ENCODE results near the gene CD3E.

The CD3E gene

GRCh38 chr11:118311518-118311917 lies 7.0 kb downstream of the CD3E start:
- Histone ChIP-seq H3K36me3 (ENCODE audit: control insufficient read depth in 4 of 4, insufficient read depth in 4 of 4, low read length in 3 of 4) (no peaks in the 10 kb centered on the region), H3K27me3 (replicated peaks in 2 of 5; ENCODE audit: control insufficient read depth in 4 of 5, insufficient read depth in 5 of 5, low read length in 4 of 5) (no peaks in the 10 kb centered on the region), H3K27ac (ENCODE audit: insufficient read depth in 1 of 2, low read depth in 1 of 2, low read length in 2 of 2, poor library complexity in 1 of 2, severe bottlenecking in 2 of 2) (no peak overlapping the region), H3K4me3 (ENCODE audit: control insufficient read depth in 1 of 7, extremely low read depth in 1 of 7, insufficient read depth in 4 of 7, low read depth in 2 of 7, low read length in 6 of 7) (no peak overlapping the region), H3K9me3 (ENCODE audit: control extremely low read depth in 1 of 5, control insufficient read depth in 4 of 5, insufficient read depth in 2 of 5, low read depth in 1 of 5, low read length in 4 of 5) (no peaks in the 10 kb centered on the region), H3K4me1 (ENCODE audit: control extremely low read depth in 1 of 4, control insufficient read depth in 4 of 4, insufficient read depth in 4 of 4, low read length in 3 of 4) (peaks cover 0 to 61% (median 22%) of the 10 kb centered on the region in 4 experiments)
- 71% methylated on average over 2 of the region's 4 CpGs for WGBS (ENCODE audit: insufficient coverage)
- DNase-seq = no peak
- POLR2A ChIA-PET = no interaction called here
- CTCF ChIA-PET = interaction anchor here (1.1 to 1.2 kb wide), 2 partner anchors 36 to 42 kb away, joined by 3 read pairs; no protein-coding TSS in a partner anchor

GRCh38 chr11:118312328-118312727 lies 7.8 kb downstream of the CD3E start:
- H3K36me3 ChIP-seq (ENCODE audit: control insufficient read depth in 4 of 4, insufficient read depth in 4 of 4, low read length in 3 of 4) = no peaks in the 10 kb centered on the region
- no peak overlapping the region for H3K27ac ChIP-seq (ENCODE audit: insufficient read depth in 1 of 2, low read depth in 1 of 2, low read length in 2 of 2, poor library complexity in 1 of 2, severe bottlenecking in 2 of 2)
- no peaks in the 10 kb centered on the region for H3K9me3 ChIP-seq (ENCODE audit: control extremely low read depth in 1 of 5, control insufficient read depth in 4 of 5, insufficient read depth in 2 of 5, low read depth in 1 of 5, low read length in 4 of 5)
- no peaks in the 10 kb centered on the region for H3K27me3 ChIP-seq (replicated peaks in 2 of 5; ENCODE audit: control insufficient read depth in 4 of 5, insufficient read depth in 5 of 5, low read length in 4 of 5)
- 100% methylated on average over 2 of the region's 2 CpGs for WGBS (ENCODE audit: insufficient coverage)
- DNase-seq = no peak
- H3K4me1 ChIP-seq (ENCODE audit: control extremely low read depth in 1 of 4, control insufficient read depth in 4 of 4, insufficient read depth in 4 of 4, low read length in 3 of 4) = peaks cover 5 to 61% (median 27%) of the 10 kb centered on the region in 4 experiments
- no peak overlapping the region for H3K4me3 ChIP-seq (ENCODE audit: control insufficient read depth in 1 of 7, extremely low read depth in 1 of 7, insufficient read depth in 4 of 7, low read depth in 2 of 7, low read length in 6 of 7)
- POLR2A ChIA-PET = no interaction called here
- CTCF ChIA-PET = interaction anchor here (0.6 to 1.2 kb wide), 3 partner anchors 35 to 1318 kb away, joined by 3 to 4 read pairs (median 3); no protein-coding TSS in a partner anchor

- Histone ChIP-seq H3K36me3 (ENCODE audit: control insufficient read depth in 4 of 4, insufficient read depth in 4 of 4, low read length in 3 of 4) (no peaks in the 10 kb centered on the region), H3K4me1 (ENCODE audit: control extremely low read depth in 1 of 4, control insufficient read depth in 4 of 4, insufficient read depth in 4 of 4, low read length in 3 of 4) (peaks cover 7 to 66% (median 31%) of the 10 kb centered on the region in 4 experiments), H3K27me3 (replicated peaks in 2 of 5; ENCODE audit: control insufficient read depth in 4 of 5, insufficient read depth in 5 of 5, low read length in 4 of 5) (no peaks in the 10 kb centered on the region), H3K27ac (ENCODE audit: insufficient read depth in 1 of 2, low read depth in 1 of 2, low read length in 2 of 2, poor library complexity in 1 of 2, severe bottlenecking in 2 of 2) (no peak overlapping the region), H3K9me3 (ENCODE audit: control extremely low read depth in 1 of 5, control insufficient read depth in 4 of 5, insufficient read depth in 2 of 5, low read depth in 1 of 5, low read length in 4 of 5) (no peaks in the 10 kb centered on the region), H3K4me3 (ENCODE audit: control insufficient read depth in 1 of 7, extremely low read depth in 1 of 7, insufficient read depth in 4 of 7, low read depth in 2 of 7, low read length in 6 of 7) (no peak overlapping the region)
- POLR2A ChIA-PET = no interaction called here
- WGBS (ENCODE audit: insufficient coverage) = 90% methylated on average over 1 of the region's 4 CpGs
- DNase-seq = no peak
- CTCF ChIA-PET = interaction anchor here (0.7 to 1.4 kb wide), 3 partner anchors 40 to 187 kb away, joined by 3 read pairs; no protein-coding TSS in a partner anchor
These were observed 8.7 kb downstream of the CD3E start for GRCh38 chr11:118313242-118313641.

GRCh38 chr11:118314988-118315411 lies 10.5 kb downstream of the CD3E start:
- Histone ChIP-seq H3K4me1 (ENCODE audit: control extremely low read depth in 1 of 4, control insufficient read depth in 4 of 4, insufficient read depth in 4 of 4, low read length in 3 of 4) (peaks cover 8 to 84% (median 40%) of the 10 kb centered on the region in 4 experiments), H3K4me3 (ENCODE audit: control insufficient read depth in 1 of 7, extremely low read depth in 1 of 7, insufficient read depth in 4 of 7, low read depth in 2 of 7, low read length in 6 of 7) (no peak overlapping the region), H3K36me3 (ENCODE audit: control insufficient read depth in 4 of 4, insufficient read depth in 4 of 4, low read length in 3 of 4) (no peaks in the 10 kb centered on the region), H3K9me3 (ENCODE audit: control extremely low read depth in 1 of 5, control insufficient read depth in 4 of 5, insufficient read depth in 2 of 5, low read depth in 1 of 5, low read length in 4 of 5) (no peaks in the 10 kb centered on the region), H3K27ac (ENCODE audit: insufficient read depth in 1 of 2, low read depth in 1 of 2, low read length in 2 of 2, poor library complexity in 1 of 2, severe bottlenecking in 2 of 2) (no peak overlapping the region), H3K27me3 (replicated peaks in 2 of 5; ENCODE audit: control insufficient read depth in 4 of 5, insufficient read depth in 5 of 5, low read length in 4 of 5) (no peaks in the 10 kb centered on the region)
- 100% methylated on average over 5 of the region's 7 CpGs for WGBS (ENCODE audit: insufficient coverage)
- CTCF ChIA-PET = no interaction called here
- POLR2A ChIA-PET = interaction anchor here (0.6 kb wide), 1 partner anchor 787 kb away, joined by 3 read pairs; no protein-coding TSS in a partner anchor
- DNase-seq = no peak

GRCh38 chr11:118318124-118318523 lies 13.6 kb downstream of the CD3E start:
- Histone ChIP-seq H3K4me1 (ENCODE audit: control extremely low read depth in 1 of 4, control insufficient read depth in 4 of 4, insufficient read depth in 4 of 4, low read length in 3 of 4) (peaks cover 8 to 81% (median 37%) of the 10 kb centered on the region in 4 experiments), H3K27ac (ENCODE audit: insufficient read depth in 1 of 2, low read depth in 1 of 2, low read length in 2 of 2, poor library complexity in 1 of 2, severe bottlenecking in 2 of 2) (no peak overlapping the region), H3K27me3 (replicated peaks in 2 of 5; ENCODE audit: control insufficient read depth in 4 of 5, insufficient read depth in 5 of 5, low read length in 4 of 5) (no peaks in the 10 kb centered on the region), H3K36me3 (ENCODE audit: control insufficient read depth in 4 of 4, insufficient read depth in 4 of 4, low read length in 3 of 4) (no peaks in the 10 kb centered on the region), H3K4me3 (ENCODE audit: control insufficient read depth in 1 of 7, extremely low read depth in 1 of 7, insufficient read depth in 4 of 7, low read depth in 2 of 7, low read length in 6 of 7) (no peak overlapping the region), H3K9me3 (ENCODE audit: control extremely low read depth in 1 of 5, control insufficient read depth in 4 of 5, insufficient read depth in 2 of 5, low read depth in 1 of 5, low read length in 4 of 5) (no peaks in the 10 kb centered on the region)
- no peak for DNase-seq
- 98% methylated on average over 4 of the region's 4 CpGs for WGBS (ENCODE audit: insufficient coverage)
- ChIA-PET POLR2A (no interaction called here), CTCF (interaction anchor here (0.7 to 1.4 kb wide), 3 partner anchors 9 to 30 kb away, joined by 4 to 7 read pairs (median 5); no protein-coding TSS in a partner anchor)

GRCh38 chr11:118318581-118319336 lies 14.2 kb downstream of the CD3E start:
- ChIA-PET CTCF (interaction anchor here (0.6 to 1.4 kb wide), 3 partner anchors 10 to 45 kb away, joined by 3 to 7 read pairs (median 4); no protein-coding TSS in a partner anchor), POLR2A (interaction anchor here (0.6 kb wide), 1 partner anchor 28 kb away, joined by 4 read pairs; no protein-coding TSS in a partner anchor)
- Histone ChIP-seq H3K36me3 (ENCODE audit: control insufficient read depth in 4 of 4, insufficient read depth in 4 of 4, low read length in 3 of 4) (no peaks in the 10 kb centered on the region), H3K4me3 (ENCODE audit: control insufficient read depth in 1 of 7, extremely low read depth in 1 of 7, insufficient read depth in 4 of 7, low read depth in 2 of 7, low read length in 6 of 7) (peak overlapping the region in 1 of 7 experiments; percentile 9), H3K27me3 (replicated peaks in 2 of 5; ENCODE audit: control insufficient read depth in 4 of 5, insufficient read depth in 5 of 5, low read length in 4 of 5) (no peaks in the 10 kb centered on the region), H3K4me1 (ENCODE audit: control extremely low read depth in 1 of 4, control insufficient read depth in 4 of 4, insufficient read depth in 4 of 4, low read length in 3 of 4) (peaks cover 8 to 77% (median 37%) of the 10 kb centered on the region in 4 experiments), H3K27ac (ENCODE audit: insufficient read depth in 1 of 2, low read depth in 1 of 2, low read length in 2 of 2, poor library complexity in 1 of 2, severe bottlenecking in 2 of 2) (no peak overlapping the region), H3K9me3 (ENCODE audit: control extremely low read depth in 1 of 5, control insufficient read depth in 4 of 5, insufficient read depth in 2 of 5, low read depth in 1 of 5, low read length in 4 of 5) (no peaks in the 10 kb centered on the region)
- DNase-seq = no peak
- 82% methylated on average over 10 of the region's 11 CpGs for WGBS (ENCODE audit: insufficient coverage)

GRCh38 chr11:118319337-118319707 lies 14.8 kb downstream of the CD3E start:
- H3K27ac ChIP-seq (ENCODE audit: insufficient read depth in 1 of 2, low read depth in 1 of 2, low read length in 2 of 2, poor library complexity in 1 of 2, severe bottlenecking in 2 of 2) = no peak overlapping the region
- no peaks in the 10 kb centered on the region for H3K9me3 ChIP-seq (ENCODE audit: control extremely low read depth in 1 of 5, control insufficient read depth in 4 of 5, insufficient read depth in 2 of 5, low read depth in 1 of 5, low read length in 4 of 5)
- no peaks in the 10 kb centered on the region for H3K27me3 ChIP-seq (replicated peaks in 2 of 5; ENCODE audit: control insufficient read depth in 4 of 5, insufficient read depth in 5 of 5, low read length in 4 of 5)
- peaks cover 8 to 74% (median 37%) of the 10 kb centered on the region in 4 experiments for H3K4me1 ChIP-seq (ENCODE audit: control extremely low read depth in 1 of 4, control insufficient read depth in 4 of 4, insufficient read depth in 4 of 4, low read length in 3 of 4)
- ChIA-PET POLR2A (interaction anchor here (0.6 kb wide), 1 partner anchor 27 kb away, joined by 4 read pairs; no protein-coding TSS in a partner anchor), CTCF (no interaction called here)
- H3K36me3 ChIP-seq (ENCODE audit: control insufficient read depth in 4 of 4, insufficient read depth in 4 of 4, low read length in 3 of 4) = no peaks in the 10 kb centered on the region
- WGBS (ENCODE audit: insufficient coverage) = 0% methylated on average over 1 of the region's 1 CpG
- DNase-seq = peak; percentile 35 to 66 (median 57)
- peak overlapping the region in 1 of 7 experiments; percentile 9 for H3K4me3 ChIP-seq (ENCODE audit: control insufficient read depth in 1 of 7, extremely low read depth in 1 of 7, insufficient read depth in 4 of 7, low read depth in 2 of 7, low read length in 6 of 7)

Data from common myeloid progenitor, CD34-positive (primary cell).